ENCODE results near the gene HOXB3. TPM values are rescaled to one million over a fixed set of nuclear protein-coding genes. Genes with fewer than 3 reads are reported as not detected.

The HOXB3 gene
- polyA plus RNA-seq (2011; rRNA removed) (28.3 and 33.0 TPM in 2 replicates), polyA minus RNA-seq (2011; rRNA and poly(A)+ RNA removed) (12.3 and 12.5 TPM in 2 replicates)

DNA sequence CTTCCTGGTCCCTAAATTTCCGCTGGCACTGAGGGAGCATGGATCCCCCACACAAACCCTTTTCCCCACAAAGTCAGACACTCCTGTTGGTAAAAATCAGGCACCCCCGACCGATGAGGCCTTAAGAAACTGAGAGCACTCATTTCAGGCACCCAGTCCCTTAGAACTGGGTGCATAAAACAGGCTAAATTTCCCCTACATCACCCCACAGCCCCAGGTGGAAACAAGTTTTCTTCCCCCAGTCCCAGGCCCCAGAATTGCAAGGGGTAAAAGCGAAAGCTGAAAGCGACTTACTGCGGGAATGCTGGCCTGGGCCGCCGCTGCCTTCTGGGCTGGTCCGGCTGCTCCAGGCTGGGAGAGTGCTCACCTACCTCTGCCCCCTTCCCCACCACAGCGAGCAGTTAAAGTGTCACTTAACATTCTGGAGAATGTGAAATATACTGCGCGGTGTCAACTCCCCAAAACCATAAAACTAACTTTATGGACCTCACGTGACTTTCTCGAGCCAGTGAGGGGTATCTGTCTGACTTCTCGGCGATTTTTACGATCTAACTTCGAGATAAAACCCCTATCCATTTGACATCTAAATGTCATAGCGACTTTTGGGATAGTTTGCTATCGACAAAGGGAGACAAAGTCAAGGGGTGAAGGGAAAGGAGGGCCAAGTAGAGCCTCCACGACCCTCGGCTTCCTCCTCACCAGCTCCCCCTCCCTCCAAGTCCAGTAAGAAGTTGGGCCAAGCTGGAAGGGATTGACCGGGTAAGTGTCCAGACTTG is at the start of gene HOXB3:
Gene HOXB3 (minus strand): TSS at position 411 of the 776 bp plus-strand sequence. CDS start 37,767 bp downstream, outside the sequence.
- POLR2A ChIA-PET, result interaction anchor here (0.7 to 0.9 kb wide), 2 partner anchors 32 to 48 kb away, joined by 5 to 10 read pairs; no protein-coding TSS in a partner anchor
- CTCF ChIA-PET, result interaction anchor here (0.6 to 1.9 kb wide), 4 partner anchors 18 to 254 kb away, joined by 3 to 11 read pairs (median 7); no protein-coding TSS in a partner anchor
- DNase-seq (ENCODE audit: low read depth, low spot score), result no peak
- Histone ChIP-seq H3K27ac (ENCODE audit: low read depth, low read length) (peak within 1 kb of the TSS; percentile 97), H3K9me3 (ENCODE audit: control insufficient read depth, insufficient read depth, low read length) (no peaks in the 10 kb centered on the region; the same call in 1 of the 2 replicates), H3K4me3 (ENCODE audit: low read depth, low read length) (peak within 1 kb of the TSS; percentile 89), H3K27me3 (ENCODE audit: control insufficient read depth, insufficient read depth, low read length) (no peaks in the 10 kb centered on the region)
- TF ChIP-seq, protein P1, sequence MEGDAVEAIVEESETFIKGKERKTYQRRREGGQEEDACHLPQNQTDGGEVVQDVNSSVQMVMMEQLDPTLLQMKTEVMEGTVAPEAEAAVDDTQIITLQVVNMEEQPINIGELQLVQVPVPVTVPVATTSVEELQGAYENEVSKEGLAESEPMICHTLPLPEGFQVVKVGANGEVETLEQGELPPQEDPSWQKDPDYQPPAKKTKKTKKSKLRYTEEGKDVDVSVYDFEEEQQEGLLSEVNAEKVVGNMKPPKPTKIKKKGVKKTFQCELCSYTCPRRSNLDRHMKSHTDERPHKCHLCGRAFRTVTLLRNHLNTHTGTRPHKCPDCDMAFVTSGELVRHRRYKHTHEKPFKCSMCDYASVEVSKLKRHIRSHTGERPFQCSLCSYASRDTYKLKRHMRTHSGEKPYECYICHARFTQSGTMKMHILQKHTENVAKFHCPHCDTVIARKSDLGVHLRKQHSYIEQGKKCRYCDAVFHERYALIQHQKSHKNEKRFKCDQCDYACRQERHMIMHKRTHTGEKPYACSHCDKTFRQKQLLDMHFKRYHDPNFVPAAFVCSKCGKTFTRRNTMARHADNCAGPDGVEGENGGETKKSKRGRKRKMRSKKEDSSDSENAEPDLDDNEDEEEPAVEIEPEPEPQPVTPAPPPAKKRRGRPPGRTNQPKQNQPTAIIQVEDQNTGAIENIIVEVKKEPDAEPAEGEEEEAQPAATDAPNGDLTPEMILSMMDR (IDR thresholded peaks at IDR 0.05; ENCODE audit: low read depth, low read length), result no peak

DNA sequence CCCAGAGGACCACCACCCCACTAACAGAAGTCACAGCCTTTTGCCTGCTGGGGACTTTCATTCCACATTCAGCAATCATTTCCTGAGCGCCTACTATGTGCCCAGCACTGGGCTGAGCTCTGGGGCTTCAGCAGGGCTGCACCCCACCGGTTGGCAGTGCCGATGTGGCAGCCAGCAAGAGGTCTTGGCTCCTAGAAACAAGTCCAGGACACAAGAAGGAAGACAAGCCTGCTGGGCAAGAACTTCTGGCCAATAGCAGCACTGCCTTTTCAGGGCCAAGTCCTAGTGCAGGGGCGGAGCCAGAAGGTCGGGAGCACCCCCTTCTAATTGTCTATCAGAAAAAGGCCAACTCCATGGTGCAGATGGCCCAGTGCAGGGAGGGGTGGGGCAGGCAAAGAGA is 49.1 kb upstream of the HOXB3 start:
- no peak overlapping the region for H3K27ac ChIP-seq (ENCODE audit: low read depth, low read length)
- no peak overlapping the region for H3K4me3 ChIP-seq (ENCODE audit: low read depth, low read length)
- peaks cover 99% of the 10 kb centered on the region for H3K27me3 ChIP-seq (ENCODE audit: control insufficient read depth, insufficient read depth, low read length)
- DNase-seq (ENCODE audit: low read depth, low spot score), result no peak
- CTCF ChIA-PET, result no interaction called here
- peaks cover 19% of the 10 kb centered on the region; the same call in 1 of the 2 replicates for H3K9me3 ChIP-seq (ENCODE audit: control insufficient read depth, insufficient read depth, low read length)
- TF ChIP-seq, protein P1 (IDR thresholded peaks at IDR 0.05; ENCODE audit: low read depth, low read length), result no peak
- POLR2A ChIA-PET, result no interaction called here

DNA sequence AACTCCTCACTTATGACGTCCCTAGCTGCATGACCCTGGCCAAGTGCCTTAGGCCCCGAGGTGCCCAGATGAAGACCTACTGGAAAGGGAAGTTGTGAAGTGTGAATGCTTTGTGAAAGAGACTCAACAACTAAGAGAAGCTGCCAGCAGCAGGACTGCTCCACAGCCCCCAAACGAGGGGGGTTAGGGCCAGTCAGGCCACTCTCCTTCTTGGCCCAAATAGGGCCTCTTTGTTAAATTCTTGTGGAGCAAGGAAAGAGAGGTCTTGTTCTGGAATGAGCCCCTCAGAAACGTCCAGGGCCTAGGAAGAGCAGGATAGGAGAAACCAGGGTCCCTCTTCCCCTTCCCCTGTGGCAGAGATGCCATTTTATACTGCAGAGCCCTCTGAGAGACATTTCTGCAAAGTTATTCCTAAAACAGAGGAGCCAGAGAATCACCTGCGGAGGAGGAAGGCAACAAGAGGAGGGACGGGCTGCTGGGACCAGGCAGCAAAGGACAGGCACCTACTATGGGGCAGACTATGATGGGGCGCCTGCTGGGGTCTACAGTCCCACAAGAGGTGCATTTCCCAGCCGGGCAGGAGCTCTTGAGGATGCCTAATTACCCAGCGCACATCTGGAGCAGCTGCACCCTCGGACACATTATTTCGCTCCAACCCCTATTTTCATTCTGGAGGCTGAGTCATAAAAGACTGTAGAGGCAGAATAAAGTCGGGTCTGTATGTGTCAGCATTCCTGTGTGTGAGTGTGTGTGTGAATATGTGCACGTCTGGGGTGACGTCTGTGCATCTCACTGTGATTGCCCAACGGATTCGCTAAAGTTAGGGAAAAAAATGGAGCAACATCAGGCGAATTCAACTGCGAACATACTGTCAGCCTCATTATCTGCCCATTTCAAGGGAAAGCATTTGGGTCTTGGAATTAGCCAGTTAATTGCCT is 47.6 kb upstream of the HOXB3 start:
- peaks cover 21% of the 10 kb centered on the region; the same call in 1 of the 2 replicates for H3K9me3 ChIP-seq (ENCODE audit: control insufficient read depth, insufficient read depth, low read length)
- H3K27me3 ChIP-seq (ENCODE audit: control insufficient read depth, insufficient read depth, low read length), result peaks cover 97% of the 10 kb centered on the region
- ChIA-PET CTCF (interaction anchor here (1.2 to 1.9 kb wide), 4 partner anchors 10 to 41 kb away, joined by 4 to 8 read pairs (median 6); no protein-coding TSS in a partner anchor), POLR2A (no interaction called here)
- H3K27ac ChIP-seq (ENCODE audit: low read depth, low read length), result no peak overlapping the region
- peak; percentile 30 for DNase-seq (ENCODE audit: low read depth, low spot score)
- no peak overlapping the region for H3K4me3 ChIP-seq (ENCODE audit: low read depth, low read length)
- TF ChIP-seq, protein P1 (IDR thresholded peaks at IDR 0.05; ENCODE audit: low read depth, low read length), result no peak

DNA sequence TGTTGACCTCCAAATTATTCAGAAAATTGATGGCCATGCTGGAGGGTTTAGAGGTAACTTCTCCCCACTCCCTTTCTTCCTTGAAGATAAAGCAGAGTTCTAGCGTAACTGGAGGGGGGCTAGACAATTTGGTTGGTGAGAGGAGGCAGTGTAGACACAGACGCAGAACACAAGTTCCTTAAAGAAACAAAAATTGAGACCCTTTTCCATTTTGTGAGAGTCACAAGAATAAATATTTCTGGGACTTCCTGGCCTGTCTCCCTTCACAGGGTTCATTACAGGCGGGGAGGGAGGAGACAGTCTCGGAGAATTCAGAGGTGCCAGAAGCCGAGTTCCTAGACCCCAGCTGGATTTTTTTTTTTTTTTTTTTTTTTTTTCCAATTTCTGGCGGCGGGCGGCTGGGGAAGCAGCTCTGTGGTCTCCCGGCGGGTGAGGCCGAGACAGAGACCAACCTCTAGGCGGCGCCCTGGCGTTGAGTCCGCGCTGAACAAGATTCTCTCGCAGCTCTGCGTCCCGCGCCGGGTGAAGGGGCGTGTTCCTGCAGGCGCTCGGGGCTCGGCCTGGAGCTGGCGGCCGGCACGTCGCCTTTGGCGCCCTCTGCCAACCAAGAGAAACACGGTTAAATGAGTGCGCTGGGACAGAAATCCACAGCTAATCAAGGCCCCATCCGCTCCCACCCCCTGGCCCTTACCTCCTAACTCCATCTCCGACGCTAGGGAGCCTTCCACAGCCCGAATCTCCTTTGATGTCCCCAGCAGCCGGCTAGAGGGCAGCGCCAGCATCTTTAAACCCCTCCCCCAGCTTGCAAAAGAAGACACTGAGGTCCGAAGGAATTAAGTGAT is 46.4 kb upstream of the HOXB3 start:
- Histone ChIP-seq H3K9me3 (ENCODE audit: control insufficient read depth, insufficient read depth, low read length) (peaks cover 9% of the 10 kb centered on the region; the same call in 1 of the 2 replicates), H3K27me3 (ENCODE audit: control insufficient read depth, insufficient read depth, low read length) (peaks cover 97% of the 10 kb centered on the region), H3K4me3 (ENCODE audit: low read depth, low read length) (no peak overlapping the region), H3K27ac (ENCODE audit: low read depth, low read length) (no peak overlapping the region)
- POLR2A ChIA-PET, result interaction anchor here (0.6 kb wide), 1 partner anchor 182 kb away, joined by 6 read pairs; no protein-coding TSS in a partner anchor
- CTCF ChIA-PET, result interaction anchor here (0.5 to 1.9 kb wide), 36 partner anchors 9 to 794 kb away, joined by 3 to 11 read pairs (median 4); partner anchors contain the start of gene HOXB9
- DNase-seq (ENCODE audit: low read depth, low spot score), result no peak
- TF ChIP-seq, protein P1 (IDR thresholded peaks at IDR 0.05; ENCODE audit: low read depth, low read length), result peak; percentile 57

All from AG04450 (cell line).